HG02973 (cell line): Measurements from ENCODE around the gene PLXNB3.

Experiments
- ATAC-seq: cut with Tn5 transposase; IDR thresholded peaks from one replicate; pipeline ENCODE4 v1.9.1; 2021; ENCODE audit warnings: moderate library complexity; ENCODE audit not compliant: unreplicated experiment

The PLXNB3 gene

DNA sequence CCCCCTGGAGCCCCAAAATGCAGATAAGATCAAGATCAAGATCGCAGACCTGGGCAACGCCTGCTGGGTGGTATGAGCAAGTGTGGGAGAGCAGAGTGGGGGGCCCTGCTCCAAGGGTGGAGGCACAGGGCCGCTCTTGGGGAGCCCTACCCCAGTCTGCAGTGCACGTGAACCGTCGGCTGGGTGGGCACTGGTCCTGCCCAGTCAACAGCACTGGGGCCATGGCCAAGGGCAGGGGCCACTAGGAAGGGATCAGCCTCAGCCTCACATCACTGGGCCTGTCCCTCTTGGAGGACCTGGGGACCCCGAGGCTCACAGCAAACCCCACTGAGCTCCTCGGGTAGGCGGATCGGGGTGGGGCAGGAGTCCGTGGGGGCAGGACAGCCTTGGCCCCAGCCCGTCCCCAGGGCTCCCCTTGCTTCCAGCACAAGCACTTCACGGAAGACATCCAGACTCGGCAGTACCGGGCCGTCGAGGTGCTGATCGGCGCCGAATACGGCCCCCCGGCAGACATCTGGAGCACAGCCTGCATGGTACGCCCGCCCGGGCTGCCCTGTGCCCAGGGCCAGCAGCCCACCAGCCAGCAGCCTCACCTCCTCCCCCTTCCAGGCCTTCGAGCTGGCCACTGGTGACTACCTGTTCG lies 20.4 kb downstream of the PLXNB3 start:
- ATAC-seq = no peak

DNA sequence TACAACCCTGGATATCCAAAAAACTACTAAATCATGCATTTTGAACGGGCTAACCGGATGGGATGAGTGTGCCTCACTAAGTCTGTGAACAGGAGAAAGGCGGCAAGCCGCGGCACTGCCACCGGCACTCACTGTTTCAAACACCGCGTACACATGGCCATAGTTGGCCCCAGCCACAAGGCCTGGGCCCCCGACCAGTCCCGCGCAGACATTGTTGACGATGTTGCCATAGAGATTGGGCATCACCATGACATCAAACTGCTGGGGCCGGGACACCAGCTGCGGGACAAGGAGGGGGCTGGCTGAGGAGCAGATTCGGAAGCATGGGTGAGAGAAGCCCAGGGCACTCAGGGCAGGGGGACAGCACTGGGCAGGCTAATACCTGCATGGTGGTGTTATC lies 22.6 kb downstream of the PLXNB3 start:
- ATAC-seq = no peak

DNA sequence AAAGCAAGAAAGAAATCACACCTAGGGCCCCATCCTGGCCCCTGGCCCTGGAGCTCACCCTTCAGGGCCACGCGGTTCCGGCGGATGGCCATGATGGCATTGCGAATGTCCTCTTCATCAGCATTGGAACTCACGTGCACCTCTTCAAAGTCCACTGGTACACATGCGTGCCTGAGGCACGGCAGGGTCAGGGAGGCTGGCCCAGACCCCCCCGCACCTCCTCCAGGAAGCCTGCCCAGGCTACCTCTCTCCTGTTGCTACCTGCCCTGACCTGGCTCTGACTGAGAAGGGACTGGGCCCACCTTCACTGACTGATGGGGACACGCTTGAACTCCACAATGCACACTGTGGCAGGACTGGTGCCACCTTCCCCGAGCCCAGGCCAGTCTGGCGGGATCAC lies 25.6 kb downstream of the PLXNB3 start:
- no peak for ATAC-seq

- ATAC-seq = no peak
Measured at GRCh38 chrX:153791104-153791852, 27.2 kb downstream of the PLXNB3 start.

DNA sequence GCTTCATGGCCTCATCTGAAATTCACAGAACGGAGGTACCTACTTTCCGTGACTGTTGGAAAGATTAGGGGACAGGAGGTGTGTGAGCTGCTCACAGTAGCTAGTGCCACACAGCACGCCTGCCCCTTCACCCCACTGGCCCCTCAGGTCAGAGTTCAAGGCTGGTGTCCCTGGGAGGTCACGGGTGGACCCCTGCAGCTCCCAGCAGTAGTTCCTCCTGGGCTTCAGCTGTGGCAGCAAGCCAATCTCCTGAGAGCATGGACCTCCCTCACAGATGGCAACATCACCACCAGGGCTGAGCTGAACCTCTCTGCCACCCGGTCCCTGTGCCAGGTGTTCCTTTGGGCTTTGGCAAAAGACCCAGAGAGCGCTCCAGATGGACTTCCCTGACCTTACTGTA lies 28.3 kb downstream of the PLXNB3 start:
- ATAC-seq = no peak

GRCh38 chrX:153793291-153793690 lies 29.2 kb downstream of the PLXNB3 start:
- ATAC-seq = no peak

DNA sequence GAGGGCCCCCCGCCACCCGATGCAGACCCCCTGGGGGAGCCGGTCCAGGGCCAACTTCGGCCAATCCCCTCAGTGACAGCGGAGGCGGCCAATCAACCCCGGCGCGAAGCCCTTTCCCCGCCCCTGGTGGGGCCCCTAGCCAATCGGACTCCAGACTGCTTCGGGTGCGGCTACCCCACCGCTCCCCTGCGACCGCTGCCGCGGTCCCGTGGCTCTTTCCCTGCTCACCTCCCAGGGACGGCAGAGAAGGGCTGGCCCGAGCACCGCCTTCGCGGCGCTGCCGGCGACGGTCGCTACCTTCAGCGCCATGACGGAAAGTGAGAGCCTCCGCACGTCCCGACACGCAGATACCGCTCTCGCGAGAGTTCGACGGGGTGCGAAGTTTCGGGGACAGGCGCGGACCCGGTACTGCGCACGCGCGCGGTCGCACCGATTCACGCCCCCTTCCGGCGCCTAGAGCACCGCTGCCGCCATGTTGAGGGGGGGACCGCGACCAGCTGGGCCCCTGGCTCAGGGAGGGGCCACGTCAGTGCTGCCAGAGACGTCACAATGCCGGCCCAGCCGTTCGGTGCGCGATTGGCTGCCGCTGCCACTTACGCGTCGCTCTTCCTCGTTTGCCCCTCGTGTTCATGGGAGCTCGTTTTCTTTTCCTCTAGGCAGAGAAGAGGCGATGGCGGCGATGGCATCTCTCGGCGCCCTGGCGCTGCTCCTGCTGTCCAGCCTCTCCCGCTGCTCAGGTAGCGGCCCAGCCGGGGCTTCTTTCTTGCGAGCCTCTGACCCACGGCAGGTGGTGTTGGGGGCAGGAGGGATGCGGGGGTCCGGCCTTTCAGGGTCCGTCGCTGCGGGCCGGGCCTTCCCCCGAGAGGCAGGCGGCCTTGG lies 30.2 kb downstream of the PLXNB3 start, which contains the start of the genes IDH3G and SSR4:
Gene IDH3G (minus strand): TSS at position 358 of the 879 bp plus-strand sequence. CDS start 49 bp downstream, at position 309.
Gene SSR4 (plus strand): TSS at position 651 of the 879 bp plus-strand sequence. CDS start 20 bp downstream, at position 671.
- ATAC-seq = peak; percentile 86

DNA sequence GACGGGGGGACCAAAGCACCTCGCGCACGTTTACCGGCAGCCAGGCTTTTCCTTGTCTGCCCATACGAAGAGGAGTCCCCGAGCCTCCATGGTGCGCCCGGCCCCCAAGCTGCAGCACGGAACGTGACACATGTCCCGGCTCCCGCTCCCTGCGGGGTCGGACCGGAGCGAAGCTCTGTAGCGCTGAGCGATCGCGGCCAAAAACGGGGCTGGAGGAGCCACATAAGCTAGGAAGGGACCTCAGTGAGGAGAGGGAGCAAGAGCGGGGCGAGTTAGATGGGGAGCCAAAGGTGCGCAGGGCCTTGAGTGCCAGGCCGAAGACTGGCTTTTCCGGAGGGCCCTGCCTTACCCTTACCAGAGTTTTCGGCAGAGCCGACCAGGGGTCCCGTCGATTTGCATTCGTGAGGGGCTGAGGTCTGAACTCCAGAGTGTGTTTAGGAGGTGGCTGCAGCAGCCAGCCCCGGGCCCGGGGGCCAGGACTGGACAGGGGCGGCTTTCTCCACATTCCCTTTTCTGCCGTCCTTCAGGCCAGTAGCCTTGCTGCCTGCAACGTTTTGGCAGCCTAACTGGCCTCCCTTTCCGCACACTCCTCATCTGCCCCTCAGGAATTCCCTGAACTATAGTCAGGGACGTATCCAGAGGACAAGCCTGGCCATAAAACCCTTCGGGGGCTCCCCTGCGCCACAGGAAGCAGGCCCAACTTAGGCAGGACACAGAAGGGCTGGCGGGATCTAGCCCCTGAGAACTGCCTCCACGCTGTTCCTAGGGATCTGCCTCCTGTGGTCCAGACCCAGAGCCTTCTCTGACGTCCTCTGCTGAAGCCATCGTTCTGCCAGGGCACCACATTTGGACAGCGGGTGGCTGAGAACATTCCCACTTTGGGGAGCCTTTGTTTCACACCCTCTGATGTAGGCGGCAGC lies 31.1 kb downstream of the PLXNB3 start:
- no peak for ATAC-seq

DNA sequence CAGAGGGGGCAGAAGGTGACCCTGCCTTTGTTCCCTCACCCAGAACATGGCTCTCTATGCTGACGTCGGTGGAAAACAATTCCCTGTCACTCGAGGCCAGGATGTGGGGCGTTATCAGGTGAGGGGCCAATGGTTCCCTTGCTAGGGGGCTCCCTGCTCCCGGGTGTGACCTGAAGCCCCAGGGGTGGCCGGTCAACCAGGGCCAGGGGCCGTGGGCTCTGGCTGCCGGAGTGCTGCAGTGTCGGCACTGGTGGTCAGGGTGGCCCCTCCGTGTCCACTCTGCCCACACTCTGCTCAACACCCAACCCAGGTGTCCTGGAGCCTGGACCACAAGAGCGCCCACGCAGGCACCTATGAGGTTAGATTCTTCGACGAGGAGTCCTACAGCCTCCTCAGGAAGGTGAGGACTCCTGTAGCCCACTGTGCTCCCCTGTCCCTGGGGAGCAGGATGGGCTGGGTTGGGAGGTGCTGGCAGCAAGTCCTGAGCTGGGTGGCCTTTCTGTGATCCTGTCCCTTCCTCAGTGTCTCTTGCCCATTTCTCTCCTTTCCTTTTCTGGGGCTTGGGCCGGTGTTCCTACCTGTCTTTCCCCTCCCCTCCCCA lies 33.5 kb downstream of the PLXNB3 start:
- ATAC-seq = no peak

DNA sequence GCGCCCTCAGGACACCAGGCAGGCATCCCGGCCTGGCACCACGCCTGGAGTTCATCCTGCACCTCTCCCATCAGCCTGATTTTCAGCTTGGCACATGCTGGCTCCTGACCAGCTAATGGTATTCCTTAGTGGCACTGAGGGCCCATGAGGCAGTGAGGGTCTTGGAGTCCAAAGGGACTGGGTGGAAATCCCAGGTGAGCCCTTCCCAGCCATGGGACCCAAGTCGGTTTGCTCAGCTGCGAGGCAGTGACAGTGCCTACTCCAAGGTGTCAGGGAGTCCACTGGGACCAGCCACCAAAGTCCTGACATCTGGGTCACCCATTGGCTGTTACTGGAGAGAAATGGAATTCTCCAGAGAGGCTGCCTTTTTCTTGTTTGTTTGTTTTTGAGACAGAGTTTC lies 35.3 kb downstream of the PLXNB3 start:
- ATAC-seq = no peak

DNA sequence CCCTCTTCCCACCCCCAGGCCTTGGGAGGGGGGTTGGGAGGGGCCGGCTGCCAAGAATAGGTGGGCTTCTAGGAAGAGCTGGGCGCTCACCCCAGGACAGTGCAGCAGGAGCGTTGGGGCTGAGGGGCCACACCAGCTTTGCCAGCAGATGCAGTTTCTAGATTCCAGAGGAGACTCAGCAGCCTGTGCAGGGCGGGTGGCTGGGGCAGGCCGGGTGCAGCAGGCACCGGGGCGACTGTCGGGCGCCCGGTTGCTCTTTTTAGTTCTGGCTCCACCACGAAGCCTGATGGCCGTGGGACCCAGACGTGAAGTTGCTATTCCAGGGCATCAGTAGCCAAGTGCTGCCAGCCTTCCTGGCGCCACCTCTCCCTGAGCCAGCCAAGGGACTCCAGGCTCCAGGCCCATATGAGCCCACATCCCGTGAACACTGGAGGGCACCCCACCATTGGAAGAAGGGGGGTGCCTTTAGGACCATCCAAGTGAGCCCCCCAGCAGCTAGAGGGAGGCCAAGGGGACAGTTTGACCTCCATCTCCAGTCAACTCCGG lies 36.2 kb downstream of the PLXNB3 start:
- ATAC-seq = no peak

DNA sequence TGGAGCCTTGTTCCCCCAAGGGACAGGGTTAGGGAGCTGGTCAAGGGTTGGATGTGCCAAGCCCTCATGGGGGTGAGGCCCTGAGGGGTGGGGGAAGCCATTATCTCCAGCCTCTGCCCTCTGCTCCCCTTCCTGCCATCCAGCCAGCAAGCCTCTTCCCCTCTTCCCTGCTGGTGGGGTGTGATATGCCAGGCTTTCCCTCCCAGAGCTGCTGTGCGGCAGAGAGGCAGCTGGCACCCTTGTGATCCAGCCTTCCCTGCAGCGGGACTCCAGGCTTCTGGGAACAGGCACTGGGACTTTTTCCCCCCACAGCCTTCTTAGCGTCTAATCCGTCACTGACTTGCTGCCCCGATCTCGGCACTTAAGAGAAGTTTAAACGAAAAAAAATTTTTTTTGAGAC lies 36.7 kb downstream of the PLXNB3 start:
- no peak for ATAC-seq

DNA sequence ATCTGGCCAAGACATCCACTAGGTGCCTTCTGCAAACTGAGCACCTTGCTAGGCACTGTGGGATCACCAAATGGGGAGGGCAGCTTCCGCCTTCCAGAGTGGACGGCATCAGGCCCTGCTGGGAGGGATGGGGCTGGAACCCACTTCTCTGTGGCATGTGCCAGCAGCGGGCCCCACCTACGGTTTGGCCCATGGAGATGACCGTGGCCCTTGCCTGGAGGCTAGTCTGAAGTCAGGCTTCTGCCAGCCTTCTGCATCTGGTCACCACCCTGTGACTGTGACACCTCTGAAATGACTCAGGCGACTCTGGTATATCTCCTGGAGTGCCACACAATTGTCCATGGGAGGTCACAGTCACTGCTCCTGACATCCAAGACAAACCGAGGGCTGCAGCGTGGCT lies 37.6 kb downstream of the PLXNB3 start:
- ATAC-seq = no peak

- ATAC-seq = no peak
Measured at GRCh38 chrX:153802513-153803045, 38.5 kb downstream of the PLXNB3 start.

DNA sequence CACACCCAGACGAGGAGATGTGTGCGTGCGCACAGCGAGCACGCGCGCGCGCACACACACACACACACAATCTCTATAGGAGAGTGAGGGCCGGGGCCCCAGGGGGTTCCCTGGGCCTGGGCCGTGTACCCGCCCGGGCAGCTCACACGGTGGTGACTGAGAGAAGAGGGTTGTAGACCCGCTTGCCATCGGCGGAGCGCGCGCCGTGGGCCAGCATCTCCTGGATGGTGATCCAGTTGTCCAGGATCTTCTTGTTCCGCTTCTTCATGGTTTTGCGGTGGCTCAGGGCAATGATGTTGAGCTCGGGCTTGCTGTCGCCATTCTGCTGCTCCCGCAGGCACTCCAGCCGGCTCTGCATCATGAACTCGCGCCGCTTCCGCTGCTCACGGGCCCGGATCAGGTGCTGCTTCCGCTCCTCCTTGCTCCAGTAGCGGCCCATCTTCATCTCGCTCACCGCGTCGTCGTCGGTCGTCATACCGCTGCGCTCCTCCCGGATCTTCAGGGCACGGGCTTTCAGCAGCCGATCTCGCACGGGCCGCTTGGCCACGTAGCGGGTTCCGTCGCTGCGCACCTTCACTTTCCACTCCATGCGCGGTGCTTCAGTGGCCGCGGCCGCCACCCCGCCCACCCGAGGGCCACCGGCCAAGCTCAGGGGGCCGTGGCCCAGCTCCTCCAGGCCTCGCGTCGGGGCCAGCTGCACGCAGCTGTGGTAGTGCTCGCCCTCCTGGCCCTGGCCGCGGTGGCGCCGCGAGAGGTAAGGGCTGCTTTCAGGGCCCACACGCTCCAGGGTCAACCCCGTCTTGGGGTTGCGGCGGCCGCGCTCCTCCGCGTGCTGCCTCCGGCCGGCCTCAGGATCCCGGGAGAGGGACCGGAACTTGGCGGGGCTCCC lies 39.4 kb downstream of the PLXNB3 start:
- no peak for ATAC-seq

DNA sequence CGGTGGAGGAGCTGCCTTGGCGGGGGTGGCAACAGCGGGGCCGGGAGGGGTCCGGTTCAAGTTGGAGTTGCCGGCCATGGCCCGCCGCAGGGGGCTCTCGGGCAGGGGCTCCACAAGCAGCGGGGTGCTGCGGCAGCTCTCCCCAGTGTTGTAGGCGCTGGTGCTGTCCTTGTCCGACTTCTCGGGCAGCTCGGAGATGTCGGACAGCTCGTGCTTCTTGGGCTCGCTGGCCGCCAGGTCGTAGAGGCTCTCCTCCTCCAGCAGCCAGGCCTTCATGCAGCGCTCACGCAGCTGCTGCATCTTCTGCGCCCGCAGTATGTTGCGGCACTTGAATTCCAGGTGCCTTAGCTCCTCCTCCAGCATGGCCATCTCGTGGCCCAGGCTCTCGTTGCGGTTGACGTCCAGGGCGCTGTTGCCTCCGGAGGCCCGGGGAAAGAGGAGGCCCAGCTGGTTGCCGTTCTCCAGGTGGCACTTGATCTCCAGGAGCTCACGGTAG lies 40.1 kb downstream of the PLXNB3 start:
- ATAC-seq = no peak

DNA sequence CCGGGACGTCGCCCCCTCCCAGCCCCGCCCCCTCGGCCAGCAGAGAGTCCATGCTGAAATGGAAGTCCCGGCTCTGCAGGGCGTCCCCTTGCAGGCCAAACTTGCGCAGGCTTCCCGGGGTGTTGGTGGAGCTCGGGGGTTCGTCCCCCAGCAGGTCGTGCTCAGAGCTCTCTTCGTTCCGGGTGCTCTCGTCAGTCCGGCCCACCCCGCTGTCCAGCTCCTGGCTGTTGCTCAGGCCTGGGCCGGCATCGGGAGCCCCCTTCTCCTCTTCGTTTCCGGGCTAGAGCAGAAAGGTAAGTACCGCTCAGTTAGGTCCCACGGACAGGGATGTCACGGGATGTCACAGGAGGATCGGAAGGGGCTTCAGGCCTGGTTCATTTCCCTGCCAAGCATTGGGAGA lies 40.6 kb downstream of the PLXNB3 start:
- no peak for ATAC-seq

- ATAC-seq = no peak
Measured at GRCh38 chrX:153805436-153805835, 41.4 kb downstream of the PLXNB3 start.
